GM23338 (cell line): Measurements from ENCODE around the gene BTBD19. TPM values are rescaled to one million over a fixed set of nuclear protein-coding genes. Genes with fewer than 3 reads are reported as not detected.

Experiments used
- ATAC-seq: fragments of 200-7000 bp; cut with Tn5 transposase; 3 replicates; pipeline ENCODE4 v1.9.1; 2020
- DNase-seq: peaks from one replicate; pipeline ENCODE4 v3.0.0-alpha.2; 2015; ENCODE audit warnings: low spot score
- H2AFZ ChIP-seq: fragments of 200-600 bp; sonication (generic); 2 replicates; pipeline ENCODE4 v1.8.0; 2016; ENCODE audit warnings: antibody characterized with exemption, mild to moderate bottlenecking, moderate library complexity
- H3F3A ChIP-seq: fragments of 200-600 bp; sonication (generic); replicated peaks from 2 replicates; pipeline ENCODE4 v1.8.0; 2017; ENCODE audit warnings: antibody characterized with exemption, mixed run types, low read depth
- H3K27ac ChIP-seq: fragments of 200-600 bp; sonication (generic); 2 replicates; pipeline ENCODE4 v1.6.1; 2016; ENCODE audit warnings: low read depth
- H3K27me3 ChIP-seq: fragments of 200-600 bp; sonication (generic); 2 replicates; pipeline ENCODE4 v1.8.0; 2016; ENCODE audit warnings: mild to moderate bottlenecking, mixed run types, moderate library complexity; ENCODE audit not compliant: insufficient read depth
- H3K36me3 ChIP-seq: fragments of 200-600 bp; sonication (generic); 2 replicates; pipeline ENCODE4 v1.8.0; 2016; ENCODE audit warnings: mild to moderate bottlenecking; ENCODE audit not compliant: insufficient read depth
- H3K4me1 ChIP-seq: fragments of 200-600 bp; sonication (generic); 2 replicates; pipeline ENCODE4 v1.8.0; 2016; ENCODE audit warnings: mild to moderate bottlenecking, moderate library complexity; ENCODE audit not compliant: insufficient read depth
- H3K4me2 ChIP-seq: fragments of 200-600 bp; sonication (generic); 2 replicates; pipeline ENCODE4 v1.7.1; 2017; ENCODE audit warnings: mixed run types
- H3K4me3 ChIP-seq: fragments of 200-600 bp; sonication (generic); 2 replicates; pipeline ENCODE4 v1.6.1; 2016; ENCODE audit warnings: mixed run types
- H3K79me2 ChIP-seq: fragments of 200-600 bp; sonication (generic); replicated peaks from 2 replicates; pipeline ENCODE4 v1.8.0; 2017; ENCODE audit warnings: mild to moderate bottlenecking; ENCODE audit not compliant: insufficient read depth
- H3K9me2 ChIP-seq: fragments of 200-600 bp; sonication (generic); 2 replicates; pipeline ENCODE4 v1.8.0; 2017; ENCODE audit not compliant: insufficient read depth
- H4K20me1 ChIP-seq: fragments of 200-600 bp; sonication (generic); replicated peaks from 2 replicates; pipeline ENCODE4 v1.8.0; 2017; ENCODE audit warnings: mild to moderate bottlenecking; ENCODE audit not compliant: insufficient read depth
- H3K27ac Mint-ChIP-seq: 2 replicates; pipeline ENCODE4 v1.8.0; 2020; ENCODE audit warnings: inconsistent platforms, mild to moderate bottlenecking, moderate library complexity, mixed read lengths
- H3K27me3 Mint-ChIP-seq: 3 replicates; pipeline ENCODE4 v1.8.0; 2022; ENCODE audit warnings: low read depth, mild to moderate bottlenecking, moderate library complexity, mixed read lengths, inconsistent platforms; ENCODE audit not compliant: insufficient read depth, poor library complexity
- H3K36me3 Mint-ChIP-seq: 3 replicates; pipeline ENCODE4 v1.8.0; 2021; ENCODE audit warnings: low read depth, mild to moderate bottlenecking, inconsistent platforms, moderate library complexity, mixed read lengths
- H3K4me1 Mint-ChIP-seq: 3 replicates; pipeline ENCODE4 v1.8.0; 2020; ENCODE audit warnings: mild to moderate bottlenecking, inconsistent platforms, mixed read lengths
- H3K4me3 Mint-ChIP-seq: 3 replicates; pipeline ENCODE4 v1.8.0; 2021; ENCODE audit warnings: moderate library complexity, mild to moderate bottlenecking, inconsistent platforms, mixed read lengths
- H3K9me3 Mint-ChIP-seq: 3 replicates; pipeline ENCODE4 v1.8.0; 2020; ENCODE audit warnings: moderate library complexity, mild to moderate bottlenecking, inconsistent platforms, mixed read lengths
- CREB1 ChIP-seq: fragments of 250-450 bp; sonication (Bioruptor Pico); IDR thresholded peaks from 2 replicates; pipeline ENCODE4 v1.5.0; 2020; ENCODE audit warnings: low read depth, mild to moderate bottlenecking, moderate library complexity
- EZH2 ChIP-seq: fragments of 200-600 bp; sonication (generic); IDR thresholded peaks from one replicate; pipeline ENCODE4 v1.8.0; 2017; ENCODE audit warnings: antibody characterized with exemption, mild to moderate bottlenecking, low read depth; ENCODE audit not compliant: unreplicated experiment
- EZH2phosphoT487 ChIP-seq: fragments of 200-600 bp; sonication (generic); IDR thresholded peaks from one replicate; pipeline ENCODE4 v1.8.1; 2018; ENCODE audit warnings: antibody characterized with exemption; ENCODE audit not compliant: unreplicated experiment
- NANOG ChIP-seq: IDR thresholded peaks from 2 replicates; pipeline ENCODE4 v1.6.1; 2016; ENCODE audit warnings: antibody characterized with exemption, borderline replicate concordance
- POLR2AphosphoS5 ChIP-seq: IDR thresholded peaks from 2 replicates; pipeline ENCODE4 v1.6.1; 2016; ENCODE audit warnings: antibody characterized with exemption, low read depth
- STAT1 ChIP-seq: IDR thresholded peaks from one replicate; pipeline ENCODE4 v1.6.1; 2016; ENCODE audit warnings: antibody characterized with exemption; ENCODE audit not compliant: unreplicated experiment
- ZNF114 ChIP-seq: fragments of 250-450 bp; sonication (Bioruptor Pico); IDR thresholded peaks from 2 replicates; pipeline ENCODE4 v1.5.0; 2020; ENCODE audit warnings: mild to moderate bottlenecking, moderate library complexity
- ZNF331 ChIP-seq: fragments of 250-450 bp; sonication (Bioruptor Pico); IDR thresholded peaks from 2 replicates; pipeline ENCODE4 v1.5.0; 2020; ENCODE audit warnings: low read depth, mild to moderate bottlenecking, moderate library complexity
- polyA plus RNA-seq: library from polyadenylated mRNA; unstranded; fragments of >200 nt; fragmentation: Nextera tagmentation; extraction: Ambion mirVana; gene quantifications from 2 replicates; pipeline ENCODE4 v1.2.1, GENCODE V29; 2016
- total RNA-seq: library from RNA; depleted of rRNA; stranded (reverse); fragments of >200 nt; shearing (Covaris generic); gene quantifications from 2 replicates; pipeline ENCODE4 v1.2.3, GENCODE V29; 2014
- TF ChIP-seq, protein P1 (sequence below): fragments of 250-450 bp; sonication (Bioruptor Pico); IDR thresholded peaks from 2 replicates; pipeline ENCODE4 v1.5.0; 2020; ENCODE audit warnings: mild to moderate bottlenecking, moderate library complexity
- TF ChIP-seq, protein P2 (sequence below), 2 experiments: fragments of 200-600 bp in 1 of 2; sonication (generic) in 1 of 2; conservative IDR thresholded peaks; 2 replicates each; pipeline versions ENCODE4 v1.5.1 to v1.6.1; 2016 to 2017; ENCODE audit warnings: antibody characterized with exemption in 2 of 2, low read depth in 2 of 2, mild to moderate bottlenecking in 2 of 2, moderate library complexity in 1 of 2
- TF ChIP-seq, protein P3 (sequence below): IDR thresholded peaks from one replicate; pipeline ENCODE4 v1.6.1; 2018; ENCODE audit warnings: antibody characterized with exemption; ENCODE audit not compliant: unreplicated experiment
- TF ChIP-seq, protein P4 (sequence below): IDR thresholded peaks from 2 replicates; pipeline ENCODE4 v1.6.1; 2016; ENCODE audit warnings: antibody characterized with exemption

Gene BTBD19
- total and polyA plus RNA-seq, 2 experiments from 2014 or later: 0.37 to 0.66 TPM

DNA sequence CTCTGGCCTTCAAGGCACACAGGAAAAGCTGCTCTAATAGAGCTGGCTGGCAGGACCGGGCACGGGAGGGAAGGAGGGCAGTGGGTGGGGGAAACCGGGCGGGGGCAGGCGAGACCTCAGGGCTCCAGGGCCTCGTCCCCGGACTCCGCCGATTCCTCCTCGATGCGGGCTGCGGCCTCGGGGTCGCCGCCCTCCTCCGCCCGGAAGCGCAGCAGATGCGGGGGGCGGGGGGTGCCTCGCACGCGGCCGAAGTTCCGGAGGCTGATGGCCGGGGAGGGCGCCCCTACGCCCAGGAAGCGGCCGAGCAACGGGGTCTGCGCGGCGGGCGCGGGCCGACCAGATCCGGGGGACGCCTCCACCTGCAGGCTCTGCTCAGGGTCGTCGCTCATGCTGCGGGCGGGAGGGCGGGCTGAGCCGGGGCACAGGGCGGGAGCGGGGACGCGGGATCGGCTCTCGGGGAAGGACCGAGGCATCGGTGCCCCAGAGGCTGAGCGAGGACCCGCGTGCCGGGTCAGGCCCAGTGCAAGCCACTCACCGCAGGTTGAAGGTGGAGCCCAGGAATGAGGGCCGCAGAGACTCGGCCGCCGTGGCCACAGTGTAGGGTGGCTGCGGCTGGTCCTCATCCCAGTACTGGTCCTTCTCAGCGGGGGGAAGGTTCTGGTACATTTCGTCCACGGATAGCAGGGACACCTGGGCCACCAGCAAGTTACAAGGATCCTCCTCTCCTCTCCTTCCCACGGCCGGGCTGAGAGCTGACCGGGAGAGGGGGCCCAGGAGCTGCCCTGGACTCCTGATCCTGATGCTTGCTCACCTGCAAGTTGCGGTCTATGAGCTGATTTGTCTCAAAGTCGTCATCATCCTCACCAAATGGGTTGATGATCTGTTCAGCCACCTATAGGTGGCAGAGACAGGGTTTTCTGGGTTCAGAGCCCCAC is 24.0 kb upstream of the BTBD19 start:
- peaks cover 27% of the 10 kb centered on the region for H3K36me3 Mint-ChIP-seq
- H3K79me2 ChIP-seq: no peaks in the 10 kb centered on the region
- peak; percentile 44 for ATAC-seq
- 0 out of 2 replicates have a peak, but pooled peaks cover 2% of the 10 kb centered on the region for H4K20me1 ChIP-seq
- H3K9me2 ChIP-seq: no peaks in the 10 kb centered on the region
- H3K27me3 ChIP-seq: 0 out of 2 replicates have a peak, but pooled peaks cover 10% of the 10 kb centered on the region
- H3K36me3 ChIP-seq: peaks cover 4% of the 10 kb centered on the region
- H2AFZ ChIP-seq: peak overlapping the region; percentile 95
- peak; percentile 84 for DNase-seq
- peaks cover 52% of the 10 kb centered on the region for H3F3A ChIP-seq
- H3K4me3 Mint-ChIP-seq: peak overlapping the region; percentile 74
- peak overlapping the region; percentile 66 for H3K4me3 ChIP-seq
- H3K4me2 ChIP-seq: peak overlapping the region; percentile 89
- peaks cover 22% of the 10 kb centered on the region for H3K4me1 ChIP-seq
- H3K27me3 Mint-ChIP-seq: peaks cover 31% of the 10 kb centered on the region
- TF ChIP-seq ZNF331 (CRISPR knock-in tag) (no peak), ZNF114 (CRISPR knock-in tag) (no peak), EZH2 (no peak), CREB1 (peak; percentile 35; the same call in 1 of the 2 replicates), EZH2phosphoT487 (no peak), POLR2AphosphoS5 (peak; percentile 67), NANOG (no peak), STAT1 (no peak)
- TF ChIP-seq, protein P1, sequence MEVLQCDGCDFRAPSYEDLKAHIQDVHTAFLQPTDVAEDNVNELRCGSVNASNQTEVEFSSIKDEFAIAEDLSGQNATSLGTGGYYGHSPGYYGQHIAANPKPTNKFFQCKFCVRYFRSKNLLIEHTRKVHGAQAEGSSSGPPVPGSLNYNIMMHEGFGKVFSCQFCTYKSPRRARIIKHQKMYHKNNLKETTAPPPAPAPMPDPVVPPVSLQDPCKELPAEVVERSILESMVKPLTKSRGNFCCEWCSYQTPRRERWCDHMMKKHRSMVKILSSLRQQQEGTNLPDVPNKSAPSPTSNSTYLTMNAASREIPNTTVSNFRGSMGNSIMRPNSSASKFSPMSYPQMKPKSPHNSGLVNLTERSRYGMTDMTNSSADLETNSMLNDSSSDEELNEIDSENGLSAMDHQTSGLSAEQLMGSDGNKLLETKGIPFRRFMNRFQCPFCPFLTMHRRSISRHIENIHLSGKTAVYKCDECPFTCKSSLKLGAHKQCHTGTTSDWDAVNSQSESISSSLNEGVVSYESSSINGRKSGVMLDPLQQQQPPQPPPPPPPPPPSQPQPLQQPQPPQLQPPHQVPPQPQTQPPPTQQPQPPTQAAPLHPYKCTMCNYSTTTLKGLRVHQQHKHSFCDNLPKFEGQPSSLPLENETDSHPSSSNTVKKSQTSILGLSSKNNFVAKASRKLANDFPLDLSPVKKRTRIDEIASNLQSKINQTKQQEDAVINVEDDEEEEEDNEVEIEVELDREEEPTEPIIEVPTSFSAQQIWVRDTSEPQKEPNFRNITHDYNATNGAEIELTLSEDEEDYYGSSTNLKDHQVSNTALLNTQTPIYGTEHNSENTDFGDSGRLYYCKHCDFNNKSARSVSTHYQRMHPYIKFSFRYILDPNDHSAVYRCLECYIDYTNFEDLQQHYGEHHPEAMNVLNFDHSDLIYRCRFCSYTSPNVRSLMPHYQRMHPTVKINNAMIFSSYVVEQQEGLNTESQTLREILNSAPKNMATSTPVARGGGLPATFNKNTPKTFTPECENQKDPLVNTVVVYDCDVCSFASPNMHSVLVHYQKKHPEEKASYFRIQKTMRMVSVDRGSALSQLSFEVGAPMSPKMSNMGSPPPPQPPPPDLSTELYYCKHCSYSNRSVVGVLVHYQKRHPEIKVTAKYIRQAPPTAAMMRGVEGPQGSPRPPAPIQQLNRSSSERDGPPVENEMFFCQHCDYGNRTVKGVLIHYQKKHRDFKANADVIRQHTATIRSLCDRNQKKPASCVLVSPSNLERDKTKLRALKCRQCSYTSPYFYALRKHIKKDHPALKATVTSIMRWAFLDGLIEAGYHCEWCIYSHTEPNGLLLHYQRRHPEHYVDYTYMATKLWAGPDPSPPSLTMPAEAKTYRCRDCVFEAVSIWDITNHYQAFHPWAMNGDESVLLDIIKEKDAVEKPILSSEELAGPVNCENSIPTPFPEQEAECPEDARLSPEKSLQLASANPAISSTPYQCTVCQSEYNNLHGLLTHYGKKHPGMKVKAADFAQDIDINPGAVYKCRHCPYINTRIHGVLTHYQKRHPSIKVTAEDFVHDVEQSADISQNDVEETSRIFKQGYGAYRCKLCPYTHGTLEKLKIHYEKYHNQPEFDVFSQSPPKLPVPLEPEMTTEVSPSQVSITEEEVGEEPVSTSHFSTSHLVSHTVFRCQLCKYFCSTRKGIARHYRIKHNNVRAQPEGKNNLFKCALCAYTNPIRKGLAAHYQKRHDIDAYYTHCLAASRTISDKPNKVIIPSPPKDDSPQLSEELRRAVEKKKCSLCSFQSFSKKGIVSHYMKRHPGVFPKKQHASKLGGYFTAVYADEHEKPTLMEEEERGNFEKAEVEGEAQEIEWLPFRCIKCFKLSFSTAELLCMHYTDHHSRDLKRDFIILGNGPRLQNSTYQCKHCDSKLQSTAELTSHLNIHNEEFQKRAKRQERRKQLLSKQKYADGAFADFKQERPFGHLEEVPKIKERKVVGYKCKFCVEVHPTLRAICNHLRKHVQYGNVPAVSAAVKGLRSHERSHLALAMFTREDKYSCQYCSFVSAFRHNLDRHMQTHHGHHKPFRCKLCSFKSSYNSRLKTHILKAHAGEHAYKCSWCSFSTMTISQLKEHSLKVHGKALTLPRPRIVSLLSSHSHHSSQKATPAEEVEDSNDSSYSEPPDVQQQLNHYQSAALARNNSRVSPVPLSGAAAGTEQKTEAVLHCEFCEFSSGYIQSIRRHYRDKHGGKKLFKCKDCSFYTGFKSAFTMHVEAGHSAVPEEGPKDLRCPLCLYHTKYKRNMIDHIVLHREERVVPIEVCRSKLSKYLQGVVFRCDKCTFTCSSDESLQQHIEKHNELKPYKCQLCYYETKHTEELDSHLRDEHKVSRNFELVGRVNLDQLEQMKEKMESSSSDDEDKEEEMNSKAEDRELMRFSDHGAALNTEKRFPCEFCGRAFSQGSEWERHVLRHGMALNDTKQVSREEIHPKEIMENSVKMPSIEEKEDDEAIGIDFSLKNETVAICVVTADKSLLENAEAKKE (CRISPR knock-in tag): no peak
- TF ChIP-seq, protein P2, sequence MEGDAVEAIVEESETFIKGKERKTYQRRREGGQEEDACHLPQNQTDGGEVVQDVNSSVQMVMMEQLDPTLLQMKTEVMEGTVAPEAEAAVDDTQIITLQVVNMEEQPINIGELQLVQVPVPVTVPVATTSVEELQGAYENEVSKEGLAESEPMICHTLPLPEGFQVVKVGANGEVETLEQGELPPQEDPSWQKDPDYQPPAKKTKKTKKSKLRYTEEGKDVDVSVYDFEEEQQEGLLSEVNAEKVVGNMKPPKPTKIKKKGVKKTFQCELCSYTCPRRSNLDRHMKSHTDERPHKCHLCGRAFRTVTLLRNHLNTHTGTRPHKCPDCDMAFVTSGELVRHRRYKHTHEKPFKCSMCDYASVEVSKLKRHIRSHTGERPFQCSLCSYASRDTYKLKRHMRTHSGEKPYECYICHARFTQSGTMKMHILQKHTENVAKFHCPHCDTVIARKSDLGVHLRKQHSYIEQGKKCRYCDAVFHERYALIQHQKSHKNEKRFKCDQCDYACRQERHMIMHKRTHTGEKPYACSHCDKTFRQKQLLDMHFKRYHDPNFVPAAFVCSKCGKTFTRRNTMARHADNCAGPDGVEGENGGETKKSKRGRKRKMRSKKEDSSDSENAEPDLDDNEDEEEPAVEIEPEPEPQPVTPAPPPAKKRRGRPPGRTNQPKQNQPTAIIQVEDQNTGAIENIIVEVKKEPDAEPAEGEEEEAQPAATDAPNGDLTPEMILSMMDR (conservative IDR thresholded peaks at IDR 0.05; ENCODE audit: low read depth in 2 of 2): peak; percentile 37 to 44
- TF ChIP-seq, protein P3, sequence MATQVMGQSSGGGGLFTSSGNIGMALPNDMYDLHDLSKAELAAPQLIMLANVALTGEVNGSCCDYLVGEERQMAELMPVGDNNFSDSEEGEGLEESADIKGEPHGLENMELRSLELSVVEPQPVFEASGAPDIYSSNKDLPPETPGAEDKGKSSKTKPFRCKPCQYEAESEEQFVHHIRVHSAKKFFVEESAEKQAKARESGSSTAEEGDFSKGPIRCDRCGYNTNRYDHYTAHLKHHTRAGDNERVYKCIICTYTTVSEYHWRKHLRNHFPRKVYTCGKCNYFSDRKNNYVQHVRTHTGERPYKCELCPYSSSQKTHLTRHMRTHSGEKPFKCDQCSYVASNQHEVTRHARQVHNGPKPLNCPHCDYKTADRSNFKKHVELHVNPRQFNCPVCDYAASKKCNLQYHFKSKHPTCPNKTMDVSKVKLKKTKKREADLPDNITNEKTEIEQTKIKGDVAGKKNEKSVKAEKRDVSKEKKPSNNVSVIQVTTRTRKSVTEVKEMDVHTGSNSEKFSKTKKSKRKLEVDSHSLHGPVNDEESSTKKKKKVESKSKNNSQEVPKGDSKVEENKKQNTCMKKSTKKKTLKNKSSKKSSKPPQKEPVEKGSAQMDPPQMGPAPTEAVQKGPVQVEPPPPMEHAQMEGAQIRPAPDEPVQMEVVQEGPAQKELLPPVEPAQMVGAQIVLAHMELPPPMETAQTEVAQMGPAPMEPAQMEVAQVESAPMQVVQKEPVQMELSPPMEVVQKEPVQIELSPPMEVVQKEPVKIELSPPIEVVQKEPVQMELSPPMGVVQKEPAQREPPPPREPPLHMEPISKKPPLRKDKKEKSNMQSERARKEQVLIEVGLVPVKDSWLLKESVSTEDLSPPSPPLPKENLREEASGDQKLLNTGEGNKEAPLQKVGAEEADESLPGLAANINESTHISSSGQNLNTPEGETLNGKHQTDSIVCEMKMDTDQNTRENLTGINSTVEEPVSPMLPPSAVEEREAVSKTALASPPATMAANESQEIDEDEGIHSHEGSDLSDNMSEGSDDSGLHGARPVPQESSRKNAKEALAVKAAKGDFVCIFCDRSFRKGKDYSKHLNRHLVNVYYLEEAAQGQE: no peak
- TF ChIP-seq, protein P4, sequence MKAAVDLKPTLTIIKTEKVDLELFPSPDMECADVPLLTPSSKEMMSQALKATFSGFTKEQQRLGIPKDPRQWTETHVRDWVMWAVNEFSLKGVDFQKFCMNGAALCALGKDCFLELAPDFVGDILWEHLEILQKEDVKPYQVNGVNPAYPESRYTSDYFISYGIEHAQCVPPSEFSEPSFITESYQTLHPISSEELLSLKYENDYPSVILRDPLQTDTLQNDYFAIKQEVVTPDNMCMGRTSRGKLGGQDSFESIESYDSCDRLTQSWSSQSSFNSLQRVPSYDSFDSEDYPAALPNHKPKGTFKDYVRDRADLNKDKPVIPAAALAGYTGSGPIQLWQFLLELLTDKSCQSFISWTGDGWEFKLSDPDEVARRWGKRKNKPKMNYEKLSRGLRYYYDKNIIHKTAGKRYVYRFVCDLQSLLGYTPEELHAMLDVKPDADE: peak; percentile 30; the same call in 1 of the 2 replicates
- H3K27ac Mint-ChIP-seq: no peak overlapping the region; the same call in 1 of the 2 replicates
- H3K4me1 Mint-ChIP-seq: peaks cover 28% of the 10 kb centered on the region
- no peaks in the 10 kb centered on the region; the same call in 2 of the 3 replicates for H3K9me3 Mint-ChIP-seq
- no peak overlapping the region for H3K27ac ChIP-seq
